MM.1S (cell line): ENCODE data around the gene DCAF4.

Source experiments
- DNase-seq: peaks from one replicate; pipeline ENCODE4 v3.0.0-alpha.2; 2015
- H2AFZ ChIP-seq: fragments of 300-600 bp; sonication (generic); 2 replicates; pipeline ENCODE4 v1.6.0; 2016; ENCODE audit warnings: antibody characterized with exemption, low read length
- H3F3A ChIP-seq: fragments of 300-600 bp; sonication (generic); 2 replicates; pipeline ENCODE4 v1.6.1; 2016; ENCODE audit warnings: mild to moderate bottlenecking, antibody characterized with exemption, low read length, moderate library complexity, mixed read lengths; ENCODE audit not compliant: insufficient read depth
- H3K27ac ChIP-seq: fragments of 300-600 bp; sonication (generic); 2 replicates; pipeline ENCODE4 v1.5.1; 2016; ENCODE audit warnings: mild to moderate bottlenecking, low read length
- H3K27me3 ChIP-seq: fragments of 300-600 bp; sonication (generic); replicated peaks from 2 replicates; pipeline ENCODE4 v1.6.0; 2016; ENCODE audit warnings: low read length; ENCODE audit not compliant: insufficient read depth
- H3K36me3 ChIP-seq: fragments of 300-600 bp; sonication (generic); replicated peaks from 2 replicates; pipeline ENCODE4 v1.6.1; 2016; ENCODE audit warnings: mild to moderate bottlenecking, low read length, mixed read lengths; ENCODE audit not compliant: insufficient read depth
- H3K4me1 ChIP-seq: fragments of 300-600 bp; sonication (generic); 2 replicates; pipeline ENCODE4 v1.6.1; 2016; ENCODE audit warnings: low read length, mixed read lengths
- H3K4me2 ChIP-seq: fragments of 300-600 bp; sonication (generic); 2 replicates; pipeline ENCODE4 v1.6.0; 2016; ENCODE audit warnings: low read depth, low read length
- H3K4me3 ChIP-seq: fragments of 300-600 bp; sonication (generic); 2 replicates; pipeline ENCODE4 v1.5.1; 2016; ENCODE audit warnings: low read length, mixed read lengths
- H3K79me2 ChIP-seq: fragments of 300-600 bp; sonication (generic); 2 replicates; pipeline ENCODE4 v1.6.1; 2016; ENCODE audit warnings: mixed run types, low read length, mixed read lengths
- H3K9ac ChIP-seq: fragments of 300-600 bp; sonication (generic); 2 replicates; pipeline ENCODE4 v1.6.1; 2016; ENCODE audit warnings: low read length, mixed read lengths
- H3K9me2 ChIP-seq: fragments of 300-600 bp; sonication (generic); replicated peaks from 2 replicates; pipeline ENCODE4 v1.6.1; 2016; ENCODE audit warnings: mild to moderate bottlenecking, low read length, mixed read lengths; ENCODE audit not compliant: insufficient read depth
- H3K9me3 ChIP-seq: fragments of 300-600 bp; sonication (generic); replicated peaks from 2 replicates; pipeline ENCODE4 v1.6.1; 2016; ENCODE audit warnings: mild to moderate bottlenecking, low read length, mixed read lengths; ENCODE audit not compliant: insufficient read depth
- H4K20me1 ChIP-seq: fragments of 300-600 bp; sonication (generic); 2 replicates; pipeline ENCODE4 v1.6.1; 2016; ENCODE audit warnings: mild to moderate bottlenecking, low read length, moderate library complexity, mixed read lengths; ENCODE audit not compliant: insufficient read depth
- EZH2 ChIP-seq: fragments of 300-600 bp; sonication (generic); optimal IDR thresholded peaks from 2 replicates; pipeline ENCODE3; 2017; ENCODE audit warnings: low read depth, mild to moderate bottlenecking, antibody characterized with exemption, low read length, mixed read lengths
- EZH2phosphoT487 ChIP-seq: fragments of 300-600 bp; sonication (generic); IDR thresholded peaks from 2 replicates; pipeline ENCODE4 v1.6.1; 2018; ENCODE audit warnings: antibody characterized with exemption, low read length
- TF ChIP-seq, protein P1 (sequence below): fragments of 300-600 bp; sonication (generic); IDR thresholded peaks from 2 replicates; pipeline ENCODE4 v1.5.1; 2016; ENCODE audit warnings: antibody characterized with exemption, low read length, mixed read lengths

Gene DCAF4

DNA sequence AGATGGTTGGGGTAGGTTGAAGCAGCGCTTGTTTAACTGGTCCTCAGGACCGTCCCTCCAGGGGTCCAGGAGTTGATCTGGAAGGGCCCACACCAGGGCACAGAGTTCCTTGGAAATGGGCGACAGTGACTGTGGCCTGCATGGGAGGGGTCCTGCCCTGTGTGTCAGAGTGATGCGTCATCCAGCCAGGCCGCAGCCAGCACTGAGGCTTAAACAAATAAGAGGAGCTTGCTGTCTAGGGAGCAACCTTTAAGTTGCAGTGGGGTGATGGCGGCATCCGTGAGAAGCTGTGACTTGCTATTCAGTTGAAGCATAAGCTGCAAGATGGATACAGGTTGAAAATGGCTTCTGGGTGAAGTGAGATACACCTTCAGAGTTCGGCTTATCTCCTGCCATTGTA lies 20.2 kb downstream of the DCAF4 start:
- no peak overlapping the region for H3K9ac ChIP-seq
- no peak overlapping the region for H2AFZ ChIP-seq

DNA sequence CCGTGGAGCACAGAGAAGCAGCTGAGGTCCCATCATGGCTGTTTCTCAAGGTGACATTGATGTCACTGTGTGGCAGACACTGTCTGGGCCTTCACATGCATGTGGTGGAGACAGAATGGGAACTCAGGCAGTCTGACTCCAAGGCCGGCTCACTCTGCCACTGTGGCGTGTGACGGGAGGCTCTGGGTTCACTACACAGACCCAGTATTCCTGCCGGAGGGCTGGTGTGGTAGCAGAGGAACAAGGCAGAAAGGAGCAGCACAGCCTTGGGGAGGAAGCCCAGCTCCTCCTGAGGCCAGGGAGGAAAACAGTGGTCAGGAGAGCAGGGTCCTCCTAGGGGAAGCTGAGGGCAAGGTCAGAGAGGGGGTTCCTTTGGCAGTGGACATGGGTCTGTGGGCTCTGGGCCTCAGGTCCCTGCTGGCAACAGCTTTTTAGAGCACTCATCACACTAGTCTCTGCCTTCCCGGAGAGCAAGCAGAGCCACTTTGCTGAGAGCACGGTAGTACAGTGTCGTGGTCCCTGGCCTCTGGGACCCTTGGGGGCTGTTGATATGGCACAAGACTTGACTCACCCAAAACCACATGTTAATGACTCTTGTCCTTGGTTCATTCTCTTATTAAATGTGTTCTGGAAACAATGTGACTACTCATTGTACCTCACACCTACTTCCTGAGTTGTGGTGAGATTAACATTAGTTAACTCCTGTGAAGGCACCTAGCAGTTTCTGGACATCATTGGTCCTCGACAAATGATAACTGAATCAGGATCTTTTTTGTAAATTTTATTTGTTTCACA lies 21.3 kb downstream of the DCAF4 start:
- Histone ChIP-seq H3K27me3 (no peaks in the 10 kb centered on the region), H3K36me3 (no peaks in the 10 kb centered on the region), H3K4me1 (no peaks in the 10 kb centered on the region), H2AFZ (no peak overlapping the region), H3K4me3 (no peak overlapping the region), H3K9me2 (no peaks in the 10 kb centered on the region), H4K20me1 (no peaks in the 10 kb centered on the region), H3F3A (no peaks in the 10 kb centered on the region), H3K9me3 (no peaks in the 10 kb centered on the region), H3K4me2 (no peak overlapping the region), H3K79me2 (no peaks in the 10 kb centered on the region), H3K27ac (no peak overlapping the region), H3K9ac (no peak overlapping the region)
- TF ChIP-seq, protein P1, sequence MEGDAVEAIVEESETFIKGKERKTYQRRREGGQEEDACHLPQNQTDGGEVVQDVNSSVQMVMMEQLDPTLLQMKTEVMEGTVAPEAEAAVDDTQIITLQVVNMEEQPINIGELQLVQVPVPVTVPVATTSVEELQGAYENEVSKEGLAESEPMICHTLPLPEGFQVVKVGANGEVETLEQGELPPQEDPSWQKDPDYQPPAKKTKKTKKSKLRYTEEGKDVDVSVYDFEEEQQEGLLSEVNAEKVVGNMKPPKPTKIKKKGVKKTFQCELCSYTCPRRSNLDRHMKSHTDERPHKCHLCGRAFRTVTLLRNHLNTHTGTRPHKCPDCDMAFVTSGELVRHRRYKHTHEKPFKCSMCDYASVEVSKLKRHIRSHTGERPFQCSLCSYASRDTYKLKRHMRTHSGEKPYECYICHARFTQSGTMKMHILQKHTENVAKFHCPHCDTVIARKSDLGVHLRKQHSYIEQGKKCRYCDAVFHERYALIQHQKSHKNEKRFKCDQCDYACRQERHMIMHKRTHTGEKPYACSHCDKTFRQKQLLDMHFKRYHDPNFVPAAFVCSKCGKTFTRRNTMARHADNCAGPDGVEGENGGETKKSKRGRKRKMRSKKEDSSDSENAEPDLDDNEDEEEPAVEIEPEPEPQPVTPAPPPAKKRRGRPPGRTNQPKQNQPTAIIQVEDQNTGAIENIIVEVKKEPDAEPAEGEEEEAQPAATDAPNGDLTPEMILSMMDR: no peak
- DNase-seq: no peak

More for the DNA sequence above, 20.2 kb downstream of the DCAF4 start:
- no peak overlapping the region for H3K4me3 ChIP-seq
- no peak for DNase-seq
- H3K4me1 ChIP-seq: no peaks in the 10 kb centered on the region
- no peak overlapping the region for H3K27ac ChIP-seq
- no peak overlapping the region for H3K4me2 ChIP-seq
- TF ChIP-seq EZH2 (no peak), EZH2phosphoT487 (no peak)
- TF ChIP-seq, protein P1: no peak
- no peaks in the 10 kb centered on the region for H3K79me2 ChIP-seq
- H3F3A ChIP-seq: no peaks in the 10 kb centered on the region
- H4K20me1 ChIP-seq: no peaks in the 10 kb centered on the region
- H3K9me2 ChIP-seq: no peaks in the 10 kb centered on the region
- no peaks in the 10 kb centered on the region for H3K9me3 ChIP-seq
- H3K36me3 ChIP-seq: no peaks in the 10 kb centered on the region
- no peaks in the 10 kb centered on the region for H3K27me3 ChIP-seq

DNA sequence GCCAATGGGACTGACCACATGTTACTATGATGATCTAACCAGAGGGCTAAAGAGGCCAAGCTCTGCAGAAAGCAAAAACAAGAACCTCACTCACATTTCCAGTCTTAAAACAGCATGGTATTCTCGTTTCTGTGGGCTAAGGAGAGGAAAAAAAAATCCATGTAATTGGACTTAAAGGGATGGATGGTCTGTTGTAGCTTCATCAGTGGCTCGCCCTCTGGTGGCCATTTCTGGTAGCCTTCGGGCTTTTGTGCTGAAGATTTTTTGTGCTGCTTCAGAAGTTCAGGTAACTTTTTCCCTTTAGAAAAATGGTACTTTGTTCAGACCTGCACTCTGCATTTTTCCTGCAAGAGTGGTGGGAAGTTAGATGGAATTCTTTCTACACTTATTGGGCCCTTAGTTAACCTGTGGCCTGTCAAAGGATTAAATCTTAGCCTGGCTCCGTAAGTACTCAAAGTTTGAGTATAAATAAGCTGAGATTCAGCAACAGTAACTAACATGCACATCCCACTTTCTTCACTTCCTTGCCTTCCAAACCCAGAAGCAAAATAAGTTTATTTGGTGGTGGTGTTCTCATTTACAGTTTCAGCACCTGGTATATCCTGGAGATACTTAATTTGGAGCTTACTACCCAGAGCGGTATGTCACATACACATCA lies 22.3 kb downstream of the DCAF4 start:
- H3K27me3 ChIP-seq: no peaks in the 10 kb centered on the region
- no peak overlapping the region for H3K4me3 ChIP-seq
- H3K36me3 ChIP-seq: no peaks in the 10 kb centered on the region
- H3F3A ChIP-seq: no peaks in the 10 kb centered on the region
- no peak overlapping the region for H3K9ac ChIP-seq
- TF ChIP-seq, protein P1: peak; percentile 66
- TF ChIP-seq EZH2 (no peak), EZH2phosphoT487 (no peak)
- no peaks in the 10 kb centered on the region for H3K4me1 ChIP-seq
- H3K9me3 ChIP-seq: no peaks in the 10 kb centered on the region
- H2AFZ ChIP-seq: no peak overlapping the region
- no peaks in the 10 kb centered on the region for H3K9me2 ChIP-seq
- peak; percentile 24 for DNase-seq
- no peak overlapping the region for H3K27ac ChIP-seq
- H3K4me2 ChIP-seq: no peak overlapping the region
- no peaks in the 10 kb centered on the region for H4K20me1 ChIP-seq
- H3K79me2 ChIP-seq: no peaks in the 10 kb centered on the region
